NK-92 (cell line): ENCODE data around the gene SFMBT2.
"Not testable (repeated sequence)": the region's sequence is repeated elsewhere in the genome, so short reads cannot be mapped to it uniquely, and the experiment has no call there.

Experiments used
- DNase-seq: peaks from one replicate; lab custom pipeline; 2025; ENCODE audit not compliant: unreplicated experiment; lab: John Stamatoyannopoulos, UW

Gene SFMBT2

DNA sequence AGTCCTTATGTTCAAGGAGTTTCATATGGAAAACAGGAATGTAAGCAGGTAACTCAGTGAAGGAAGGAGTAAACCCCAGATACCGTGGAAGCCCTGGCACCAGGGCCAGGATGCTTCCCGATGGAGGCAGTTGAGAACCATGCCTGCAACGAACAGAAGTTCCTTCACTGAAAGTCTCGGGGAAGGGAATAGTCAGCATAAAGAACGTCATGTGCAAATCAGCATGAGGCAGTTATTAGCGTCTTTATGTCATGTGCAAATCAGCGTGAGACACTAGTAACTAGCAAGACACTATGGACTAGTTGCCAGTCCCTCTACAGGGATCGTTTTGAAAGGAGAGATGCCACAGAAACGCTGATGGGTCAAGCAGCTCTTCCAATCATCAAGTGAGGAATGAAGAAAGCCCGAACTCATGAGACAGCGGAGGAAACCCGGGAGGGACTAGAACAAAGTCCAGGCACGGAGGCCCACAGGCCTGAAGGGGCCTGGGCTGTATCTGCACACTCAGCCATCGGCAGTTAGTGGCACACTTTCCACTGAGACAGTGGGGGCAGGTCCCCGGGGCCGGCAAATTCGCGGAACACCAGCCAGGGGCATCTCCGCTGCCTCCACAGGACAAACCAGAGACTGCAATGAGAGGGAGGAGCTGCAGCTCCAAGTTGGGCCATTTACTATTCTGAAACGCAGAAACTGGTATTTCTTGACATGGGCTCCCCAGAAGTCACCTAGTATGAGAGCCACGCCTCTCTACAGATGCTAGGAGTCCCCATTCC, 109.6 kb downstream of the SFMBT2 start:
- no peak for DNase-seq

DNA sequence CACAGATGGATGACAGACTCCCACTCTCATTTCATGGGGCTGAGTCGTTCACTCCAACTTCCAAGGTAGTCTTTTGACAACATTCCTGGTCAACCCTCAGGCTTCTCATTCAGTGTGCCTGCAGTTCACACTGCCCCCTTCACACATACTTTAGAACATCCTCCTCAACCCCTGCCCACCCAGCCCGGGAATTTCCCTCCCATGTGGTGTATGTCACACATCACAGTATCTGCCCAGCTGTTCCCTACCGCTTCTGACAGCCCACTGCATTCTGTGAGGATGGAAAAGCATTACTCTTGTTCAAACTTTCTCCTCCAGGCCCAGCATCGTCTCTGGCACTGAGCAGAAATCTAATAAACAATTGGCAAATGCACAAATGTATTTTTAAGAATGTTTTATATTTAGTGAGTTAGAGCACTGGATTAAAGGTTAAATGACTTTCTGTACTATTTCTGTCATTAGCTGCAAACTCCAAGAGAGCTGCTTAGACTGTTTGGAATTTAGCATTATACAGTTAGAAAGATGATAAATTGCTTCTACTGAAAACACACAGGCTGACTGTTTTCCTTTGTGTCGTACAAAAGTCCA, 110.4 kb downstream of the SFMBT2 start:
- DNase-seq = no peak

DNA sequence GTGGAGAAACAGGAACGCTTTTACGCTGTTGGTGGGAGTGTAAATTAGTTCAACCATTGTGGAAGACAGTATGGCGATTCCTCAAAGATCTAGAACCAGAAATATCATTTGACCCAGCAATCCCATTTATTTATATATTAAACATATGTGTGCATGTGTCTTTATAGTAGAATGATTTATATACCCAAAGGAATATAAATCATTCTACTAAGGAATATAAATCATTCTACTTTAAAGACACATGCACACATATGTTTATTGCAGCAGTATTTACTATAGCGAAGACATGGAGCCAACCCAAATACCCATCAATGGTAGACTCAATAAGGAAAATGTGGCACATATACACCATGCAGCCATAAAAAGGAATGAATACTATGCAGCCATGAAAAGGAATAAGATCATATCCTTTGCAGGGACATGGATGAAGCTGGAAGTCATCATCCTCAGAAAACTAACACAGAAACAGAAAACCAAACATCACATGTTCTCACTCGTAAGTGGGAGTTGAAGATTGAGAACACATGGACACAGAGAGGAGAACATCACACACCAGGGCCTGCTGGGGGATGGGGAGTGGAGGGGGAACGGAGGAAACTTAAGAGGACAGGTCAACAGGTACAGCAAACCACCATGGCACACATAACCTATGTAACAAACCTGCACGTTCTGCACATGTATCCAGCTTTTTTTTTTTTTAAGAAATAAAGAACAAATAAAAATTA, 111.1 kb downstream of the SFMBT2 start:
- not testable (repeated sequence) for DNase-seq

DNA sequence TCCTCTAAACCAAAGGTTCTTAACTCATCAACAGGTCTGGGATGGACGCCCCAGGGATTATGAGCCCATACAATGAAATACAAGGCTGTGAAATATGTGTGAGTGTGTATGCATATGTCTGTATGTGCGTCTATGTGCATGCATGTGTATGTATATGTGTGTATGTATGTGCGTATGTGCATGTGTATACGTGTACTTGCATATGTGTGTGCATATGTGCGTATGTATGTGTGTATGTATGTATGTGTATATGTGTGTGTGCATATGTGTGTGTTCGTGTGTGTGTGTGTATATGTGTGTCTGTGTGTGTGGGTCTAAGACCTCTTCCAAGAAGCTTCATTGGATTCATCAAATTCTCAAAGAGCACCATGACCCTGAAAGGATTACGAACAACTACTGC, 112.3 kb downstream of the SFMBT2 start:
- no peak for DNase-seq

DNA sequence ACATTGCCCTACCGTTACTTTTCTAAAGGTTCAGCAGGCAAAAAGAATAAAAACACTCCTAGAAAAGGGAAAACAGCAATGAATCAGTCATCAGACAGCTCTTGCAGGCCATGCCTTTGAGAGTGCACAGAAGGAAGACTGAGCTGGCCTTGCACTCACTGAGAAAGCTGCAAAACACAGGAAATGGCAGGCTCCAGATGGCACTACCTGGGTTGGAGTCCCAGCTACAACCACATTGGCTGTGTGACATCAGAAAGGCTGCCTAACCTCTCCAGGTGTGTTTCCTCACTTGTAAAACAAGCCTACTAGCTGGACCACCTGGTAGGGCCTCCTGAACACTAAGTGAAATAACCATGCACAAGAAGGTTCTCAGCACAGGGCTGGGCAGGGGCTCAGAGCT, 113.7 kb downstream of the SFMBT2 start:
- DNase-seq = no peak

DNA sequence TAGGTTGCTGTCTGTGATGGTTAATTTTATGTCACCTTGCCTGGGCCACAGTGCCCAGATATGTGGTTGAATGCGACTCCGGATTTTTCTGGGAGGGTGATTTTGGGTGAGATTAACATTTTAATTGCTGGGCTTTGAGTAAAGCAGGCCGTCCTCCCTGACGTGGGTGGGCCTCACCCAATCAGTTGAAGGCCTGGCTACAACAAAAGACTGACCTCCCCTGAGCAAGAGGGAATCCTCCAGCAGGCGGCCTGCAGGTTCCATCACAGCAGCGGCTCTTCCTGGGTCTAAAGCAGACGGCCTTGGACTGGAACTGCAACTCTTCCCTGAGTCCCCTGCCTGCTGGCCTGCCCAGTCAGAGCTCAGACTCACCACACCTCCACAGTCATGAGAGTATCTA, 114.2 kb downstream of the SFMBT2 start:
- DNase-seq = no peak

DNA sequence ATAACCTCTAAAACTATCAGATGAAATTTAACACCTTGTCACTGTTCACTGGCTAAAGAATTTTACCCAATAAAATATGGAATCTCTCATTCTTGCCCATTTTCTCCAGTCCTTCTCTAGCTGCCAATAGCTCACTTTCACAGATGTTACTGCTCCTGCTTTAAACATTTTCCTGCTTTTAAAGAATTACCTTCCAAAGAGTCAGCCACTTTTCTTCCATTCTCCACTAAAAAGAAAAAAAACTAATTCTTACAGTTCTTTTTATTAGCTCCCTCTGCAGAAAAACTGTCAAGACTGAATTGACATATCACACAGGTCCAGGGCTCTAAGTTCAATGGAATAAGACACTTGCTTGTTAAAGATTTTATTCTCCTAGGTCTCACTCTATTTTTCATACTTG, 114.8 kb downstream of the SFMBT2 start:
- DNase-seq = no peak

DNA sequence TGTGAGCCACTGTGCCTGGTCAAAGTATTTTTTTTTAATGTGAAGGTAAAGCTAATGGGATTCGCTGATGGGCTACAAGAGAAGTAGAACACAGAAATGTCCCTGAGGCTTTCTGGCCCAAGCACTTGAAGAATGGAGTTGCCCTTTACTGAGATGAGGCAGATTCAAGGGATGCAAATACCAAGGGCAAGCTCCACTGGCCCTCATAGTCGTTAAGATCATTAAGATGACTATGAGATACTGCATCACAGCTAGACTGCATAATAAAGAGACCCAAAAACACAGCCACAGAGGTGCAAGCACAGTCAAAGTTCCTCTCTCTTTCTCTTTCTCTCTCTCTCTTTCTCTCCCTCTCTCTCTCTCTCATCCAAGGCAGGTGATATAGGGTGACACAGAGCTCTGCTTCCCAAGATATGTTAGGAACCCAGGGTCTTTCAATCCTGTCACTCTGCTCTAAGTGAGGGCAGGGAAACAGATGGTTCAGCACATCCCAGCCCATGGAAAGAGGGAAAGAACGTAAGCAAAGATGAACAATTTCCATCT, 117.4 kb downstream of the SFMBT2 start:
- DNase-seq = no peak

DNA sequence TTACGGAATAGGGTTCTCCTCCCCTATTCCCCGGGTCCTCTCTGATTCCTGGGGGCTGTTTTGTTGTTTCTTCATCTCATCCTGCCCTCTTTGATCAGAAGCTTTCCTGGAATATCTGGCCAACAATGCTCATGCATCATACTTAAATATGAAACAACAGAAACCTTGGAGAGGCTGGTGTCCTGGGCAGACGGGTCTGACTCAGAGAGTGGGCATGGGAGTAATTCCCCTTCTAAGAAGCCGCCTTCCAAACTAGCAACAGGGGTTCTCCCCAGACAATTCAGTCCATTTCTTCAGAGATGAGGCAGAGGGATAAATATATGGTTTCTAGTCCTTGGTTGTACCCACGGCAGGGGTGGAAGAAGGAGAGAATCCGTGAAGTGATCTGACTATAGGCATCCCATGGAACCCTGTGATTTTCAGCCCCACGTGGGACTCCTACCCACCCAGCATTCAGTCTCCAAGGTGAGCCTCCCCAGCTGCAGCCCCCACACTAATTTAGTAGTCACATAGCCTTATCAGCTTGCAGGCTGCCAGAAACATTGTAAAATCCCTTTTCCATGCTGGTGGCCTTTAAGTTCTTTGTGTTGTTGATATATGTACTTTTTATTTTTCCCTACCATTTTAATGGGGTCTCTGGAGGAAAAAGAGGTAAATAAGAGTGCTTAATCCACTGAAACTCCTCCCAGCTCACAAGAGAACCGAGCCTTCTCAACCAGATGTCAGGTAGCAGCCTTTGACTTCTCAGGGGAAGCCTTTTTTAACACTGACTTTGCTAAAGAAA, 119.2 kb downstream of the SFMBT2 start:
- no peak for DNase-seq

DNA sequence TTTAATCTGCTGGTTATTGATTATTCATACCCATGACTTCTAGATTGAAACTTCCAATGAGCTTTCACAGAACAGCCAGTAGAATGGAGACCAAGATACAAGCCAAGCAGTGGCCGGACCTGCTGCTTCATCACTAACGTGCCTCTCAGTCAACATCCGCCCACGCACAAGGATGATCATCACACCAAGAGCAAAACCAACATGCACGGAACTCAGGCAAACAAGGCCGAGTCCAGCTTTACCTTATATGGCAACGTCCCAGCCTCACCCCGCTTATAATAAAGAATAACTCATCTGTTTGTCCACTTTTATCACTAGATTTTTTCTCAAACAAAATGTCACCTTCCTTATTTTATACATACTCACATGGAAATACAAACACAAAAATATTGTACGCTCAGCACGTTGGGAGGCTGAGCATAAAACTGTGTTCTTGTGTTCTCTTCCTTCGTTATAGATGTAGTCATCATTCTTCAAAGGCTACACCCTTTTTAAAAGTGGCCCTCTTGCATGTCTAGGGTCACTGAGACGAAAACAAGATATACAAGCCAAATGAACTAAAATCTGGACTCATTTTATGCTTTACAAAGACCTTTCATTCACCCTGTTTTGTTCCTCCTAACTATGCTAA, 122.7 kb downstream of the SFMBT2 start:
- DNase-seq = no peak

DNA sequence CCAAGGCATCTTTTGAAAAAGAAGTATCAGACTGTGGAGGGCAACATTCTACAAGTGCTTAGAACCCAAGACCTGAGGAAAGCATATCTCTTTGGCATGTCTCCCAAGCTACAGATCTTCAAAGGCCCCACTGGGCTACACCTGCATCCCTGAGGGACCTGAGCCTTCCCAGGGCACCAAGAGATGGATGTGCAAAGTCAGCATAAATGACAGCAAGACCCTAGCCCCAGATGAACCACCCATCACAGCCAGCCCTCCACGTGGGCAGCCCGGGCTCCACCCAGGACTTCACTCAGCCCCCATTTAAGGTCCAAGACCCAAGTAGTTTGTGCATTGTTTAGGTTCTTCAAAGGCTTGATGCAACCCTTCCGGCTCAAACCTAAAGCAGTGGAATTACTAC, 123.5 kb downstream of the SFMBT2 start:
- DNase-seq = no peak

DNA sequence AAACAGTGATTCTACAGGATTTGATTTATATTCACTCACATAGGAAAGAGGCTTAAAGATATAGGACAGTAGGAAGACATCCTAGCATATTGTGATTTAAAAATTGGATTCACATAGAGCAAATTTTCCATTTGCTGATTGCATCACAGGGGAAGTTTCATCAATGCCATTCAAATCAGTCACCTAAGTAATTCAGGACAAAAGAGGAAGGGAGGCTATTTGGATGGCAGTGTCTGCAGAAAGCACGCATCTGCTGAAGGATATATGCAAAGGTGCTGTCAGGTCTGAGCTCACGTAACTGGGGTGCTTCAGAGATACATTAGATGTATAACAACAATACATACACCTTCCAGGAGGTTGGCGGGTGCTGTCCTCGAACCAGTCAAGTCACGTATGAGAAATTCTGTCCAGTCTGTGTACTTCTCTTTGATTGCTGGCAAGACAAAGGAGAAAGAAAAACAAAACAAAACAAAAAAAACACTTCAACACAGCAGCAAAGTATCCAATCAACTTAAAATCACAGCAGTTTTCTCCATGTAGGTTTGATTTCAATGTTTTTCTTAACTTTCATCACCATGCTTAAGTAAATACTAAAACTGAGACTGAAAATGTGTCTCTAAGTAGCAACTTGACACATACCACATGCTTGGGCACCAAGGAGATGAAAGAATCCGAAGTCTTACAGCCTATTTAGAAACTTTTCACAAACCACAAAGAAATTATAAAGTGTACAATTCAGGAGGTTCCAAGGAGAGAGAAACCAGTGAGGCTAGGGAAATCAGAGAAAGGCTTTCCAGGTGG, 125.1 kb downstream of the SFMBT2 start:
- DNase-seq = no peak

DNA sequence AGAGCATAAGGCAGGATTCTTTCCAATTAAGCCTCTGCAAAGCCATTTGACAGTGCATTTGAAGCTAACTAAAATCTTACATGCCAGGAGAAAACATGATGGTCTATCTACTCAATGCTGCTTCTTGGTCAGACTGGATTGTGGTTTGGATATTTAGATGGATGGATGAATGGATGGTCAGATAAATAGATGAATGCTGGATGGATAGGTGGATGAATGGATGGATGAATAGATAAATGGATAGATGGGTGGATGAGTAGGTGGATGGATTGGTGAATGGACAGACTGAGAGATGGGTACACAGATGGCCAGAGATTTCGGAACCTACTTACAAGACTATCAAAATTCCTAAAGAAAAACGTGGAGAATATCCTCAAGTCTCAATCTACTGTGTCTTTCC, 127.6 kb downstream of the SFMBT2 start:
- no peak for DNase-seq

DNA sequence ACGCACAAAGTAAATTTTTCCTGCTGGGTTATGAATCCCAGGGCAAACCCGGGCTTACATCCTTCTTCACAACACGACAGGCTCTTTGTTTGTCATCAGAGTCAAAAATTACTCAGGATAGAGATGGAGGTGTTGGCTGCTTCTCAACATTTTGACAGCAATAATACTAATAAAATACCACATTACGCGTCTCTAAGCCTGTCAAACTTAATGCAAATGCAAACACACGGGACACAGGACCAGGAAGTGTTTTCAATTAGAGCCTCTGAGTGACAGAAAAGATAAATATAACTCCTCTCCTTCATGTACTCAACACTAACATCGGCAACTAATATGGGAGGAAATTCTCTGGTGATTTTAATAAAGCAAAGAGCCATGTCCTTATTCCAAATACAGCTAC, 128.4 kb downstream of the SFMBT2 start:
- no peak for DNase-seq

DNA sequence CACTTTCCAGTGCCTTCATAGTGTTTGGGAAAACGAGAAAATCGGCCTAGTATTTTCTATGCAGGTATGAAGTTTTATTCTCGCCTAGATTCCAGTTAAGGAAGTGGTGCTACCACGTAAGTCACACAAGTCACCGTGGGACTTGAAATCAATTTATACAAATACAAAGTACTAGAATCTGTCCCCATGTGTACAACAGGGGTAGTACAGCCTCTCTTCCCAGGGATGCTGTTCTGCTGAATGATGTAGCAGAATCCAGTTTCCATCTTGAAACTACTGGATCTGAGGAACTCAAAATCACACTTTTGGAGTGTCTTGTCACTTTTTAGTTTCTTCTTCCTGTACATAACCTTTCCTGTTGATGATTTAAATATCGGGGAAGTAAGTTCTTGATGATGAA, 129.4 kb downstream of the SFMBT2 start:
- DNase-seq = no peak

DNA sequence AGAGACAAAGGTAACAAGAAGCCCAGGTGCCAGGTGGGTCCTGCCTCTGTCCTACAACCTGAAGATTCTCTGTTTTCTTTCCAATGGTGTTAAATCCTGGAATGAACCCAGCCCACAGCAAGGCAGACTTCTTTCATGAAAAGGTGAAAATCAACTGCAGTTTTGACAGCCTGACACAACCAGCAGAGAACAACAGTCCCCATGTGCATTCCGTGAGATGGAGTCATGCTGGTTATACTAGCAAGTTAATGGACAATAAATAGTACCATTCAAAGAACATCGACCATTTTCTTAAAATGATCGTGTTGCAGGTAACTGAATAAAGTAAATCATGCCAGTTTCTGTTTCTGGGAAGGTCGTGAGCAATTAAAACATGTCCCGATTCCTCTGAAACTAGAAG, 131.5 kb downstream of the SFMBT2 start:
- DNase-seq = no peak

DNA sequence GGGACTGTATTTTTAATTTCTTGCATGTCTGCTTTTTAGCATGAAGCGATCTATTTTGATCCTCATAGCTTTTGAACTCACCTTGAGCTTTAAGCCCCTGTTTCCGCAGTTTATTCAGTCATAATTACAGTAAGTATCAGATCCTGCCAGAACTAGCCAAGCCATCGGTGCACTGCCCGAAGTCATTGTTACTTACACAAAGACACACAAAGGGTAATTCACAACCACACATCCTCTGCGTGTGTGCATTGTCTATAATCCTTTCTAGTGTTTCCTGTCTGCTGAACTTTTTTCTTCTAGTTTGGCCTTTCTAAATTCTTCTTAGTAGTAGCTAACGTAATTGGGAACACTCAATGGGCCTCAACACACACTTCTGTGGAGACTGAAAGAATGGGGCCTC, 133.0 kb downstream of the SFMBT2 start:
- no peak for DNase-seq

DNA sequence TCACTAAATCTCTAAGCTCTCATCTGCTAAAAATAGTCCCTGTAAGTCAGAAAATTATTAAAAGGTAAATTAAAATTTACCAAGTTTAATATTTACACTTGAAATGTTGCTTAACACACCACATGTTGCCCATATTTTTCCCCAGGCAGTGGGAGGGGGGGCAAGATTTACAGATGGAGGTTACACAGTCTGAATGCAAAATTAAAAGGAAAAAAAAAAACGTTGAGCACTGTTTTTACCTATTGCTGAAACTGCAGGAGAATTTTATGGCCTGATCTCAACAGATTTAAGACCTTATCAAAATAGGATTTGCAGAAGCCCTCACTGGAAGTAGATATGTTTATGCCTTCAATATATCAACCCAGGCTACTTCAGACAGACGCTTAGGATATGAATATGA, 133.4 kb downstream of the SFMBT2 start:
- no peak for DNase-seq

DNA sequence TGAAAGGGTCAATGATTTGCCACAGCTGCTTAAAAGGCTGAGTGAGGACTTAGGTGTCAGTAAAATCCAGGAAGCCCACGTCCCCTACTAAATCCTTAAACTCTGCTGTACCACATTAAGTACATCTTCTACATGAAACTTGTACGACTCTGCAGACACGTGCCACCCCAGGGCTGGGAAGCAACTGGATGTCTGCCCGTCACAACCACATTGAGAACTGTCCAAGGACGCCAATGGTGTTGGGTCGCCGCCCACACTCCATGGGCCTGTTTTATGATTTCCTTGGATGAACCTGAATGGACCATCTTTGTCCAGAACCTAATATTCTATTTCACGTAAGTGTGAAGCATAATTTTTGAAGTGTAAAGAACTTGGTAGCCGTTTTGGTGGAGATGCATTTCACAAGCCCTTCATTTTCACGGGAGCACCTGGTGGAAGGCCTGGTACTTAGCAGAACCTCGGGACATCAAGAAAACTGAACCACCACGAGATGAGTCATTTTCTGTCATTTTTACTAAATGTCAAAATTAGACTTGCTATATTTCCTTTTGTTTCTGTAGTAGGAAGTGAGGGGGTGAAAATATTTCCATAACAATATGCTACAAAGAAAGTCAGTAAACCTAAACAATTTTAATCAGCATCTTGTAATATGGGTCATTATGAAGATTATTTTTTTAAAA, 134.9 kb downstream of the SFMBT2 start:
- no peak for DNase-seq
